K562 (cell line): ENCODE data around the gene TEP1. TPM values are rescaled to one million over a fixed set of nuclear protein-coding genes. Genes with fewer than 3 reads are reported as not detected.
A peak's percentile ranks its signal among the peaks of the same experiment; 100 is the strongest.

Experiments
- DDX20 ChIP-seq: fragments of 450-650 bp; IDR thresholded peaks from 2 replicates; pipeline ENCODE4 v1.6.1; 2016; ENCODE audit warnings: missing genetic modification characterization, low read depth, mild to moderate bottlenecking, missing compliant biosample characterization, moderate library complexity
- ETV1 ChIP-seq: fragments of 450-650 bp; conservative IDR thresholded peaks from 2 replicates; pipeline ENCODE4 v1.6.1; 2016; ENCODE audit warnings: missing genetic modification characterization, control low read depth, low read depth, missing compliant biosample characterization
- FOS ChIP-seq: IDR thresholded peaks from 3 replicates; pipeline ENCODE4 v1.6.1; 2011; ENCODE audit not compliant: insufficient read length; ENCODE audit errors: extremely low read depth
- FOXJ2 ChIP-seq: fragments of 200-800 bp; sonication (Bioruptor generic); IDR thresholded peaks from 2 replicates; pipeline ENCODE4 v1.6.1; 2016; ENCODE audit warnings: missing genetic modification characterization, missing compliant biosample characterization
- KAT2B ChIP-seq: IDR thresholded peaks from one replicate; pipeline ENCODE4 v1.6.1; 2012; ENCODE audit warnings: low read depth, mild to moderate bottlenecking, control low read depth, inconsistent platforms, low read length, moderate library complexity
- MEF2D ChIP-seq: conservative IDR thresholded peaks from 2 replicates; pipeline ENCODE4 v1.6.1; 2016; ENCODE audit warnings: low read depth, missing genetic modification characterization, missing compliant biosample characterization
- RBM25 ChIP-seq: fragments of 200-400 bp; formaldehyde crosslinking; IDR thresholded peaks from 2 replicates; pipeline ENCODE4 v1.6.1; 2018; ENCODE audit warnings: low read length, low read depth, moderate library complexity; ENCODE audit not compliant: severe bottlenecking
- REST ChIP-seq, 2 experiments: fragments of 450-650 bp; formaldehyde crosslinking in 1 of 2; IDR thresholded peaks; 2 replicates each; pipeline versions ENCODE4 v1.4.0 to v1.6.1; 2014 to 2020; ENCODE audit warnings: mild to moderate bottlenecking in 2 of 2, borderline replicate concordance in 1 of 2, low read depth in 1 of 2
- SMAD4 ChIP-seq: fragments of 250-450 bp; sonication (Bioruptor Pico); conservative IDR thresholded peaks from 2 replicates; pipeline ENCODE4 v1.8.0; 2021; ENCODE audit warnings: inconsistent platforms, mild to moderate bottlenecking, moderate library complexity
- SMARCA4 ChIP-seq: fragments of 450-650 bp; IDR thresholded peaks from 2 replicates; pipeline ENCODE4 v1.6.1; 2016
- TAF7 ChIP-seq: fragments of 450-650 bp; IDR thresholded peaks from 2 replicates; pipeline ENCODE4 v1.6.1; 2016; ENCODE audit warnings: missing genetic modification characterization, missing compliant biosample characterization
- ZBTB17 ChIP-seq: fragments of 450-650 bp; formaldehyde crosslinking; IDR thresholded peaks from 2 replicates; pipeline ENCODE4 v1.4.0; 2020; ENCODE audit warnings: mild to moderate bottlenecking
- ZNF518B ChIP-seq: fragments of 250-450 bp; sonication (Bioruptor Pico); IDR thresholded peaks from 2 replicates; pipeline ENCODE4 v1.5.0; 2021; ENCODE audit warnings: mild to moderate bottlenecking, moderate library complexity
- polyA plus RNA-seq, 8 experiments: library from polyadenylated mRNA; depleted of rRNA in 4 of 8; stranded (reverse) in 5 of 8; unstranded in 3 of 8; fragments of >200 nt; fragmentation: Nextera tagmentation in 2 of 8; fragmentation: Illumina TruSeq in 1 of 8; extraction: Ambion mirVana in 2 of 8; extraction: Trizol in 1 of 8; gene quantifications; 2 replicates each; pipeline versions ENCODE4 v1.2.1 to v1.2.3, GENCODE V29; 2011 to 2014; ENCODE audit warnings: inconsistent platforms in 1 of 8, missing spikeins in 1 of 8
- total RNA-seq, 7 experiments: library from RNA; depleted of rRNA in 6 of 7; stranded (reverse); fragments of >200 nt in 6 of 7; fragmentation: Illumina TruSeq in 2 of 7; extraction: Trizol in 2 of 7; gene quantifications; 2 replicates each; pipeline versions ENCODE4 v1.2.1 to v1.2.3, GENCODE V29; 2011 to 2021; ENCODE audit warnings: low replicate concordance in 1 of 7

TEP1 gene
- total and polyA plus RNA-seq, 9 of the 15 experiments (the other 6 are each of a cell fraction or from before 2014, with no cell fraction given): 1.0 to 12.2 (median 7.1) TPM

- TF ChIP-seq REST (IDR thresholded peaks at IDR 0.05; ENCODE audit: borderline replicate concordance) (peak; percentile 98), REST (CRISPR knock-in tag; IDR thresholded peaks at IDR 0.05; ENCODE audit: low read depth) (no peak), DDX20 (tag) (no peak), FOXJ2 (peak; percentile 41; the same call in 1 of the 2 replicates), KAT2B (peak; percentile 19), ZBTB17 (CRISPR knock-in tag) (peak; percentile 36; the same call in 1 of the 2 replicates), FOS (peak; percentile 88), MEF2D (tag) (0 out of 2 replicates have a peak, but pooled peaks have one; percentile 50), TAF7 (peak; percentile 50; the same call in 1 of the 2 replicates), ZNF518B (CRISPR knock-in tag) (no peak), SMARCA4 (0 out of 2 replicates have a peak, but pooled peaks have one; percentile 20), SMAD4 (CRISPR knock-in tag) (peak; percentile 51), RBM25 (no peak), ETV1 (peak; percentile 75; the same call in 1 of the 2 replicates)
These were observed 41.4 kb upstream of the TEP1 start, which contains the start of the genes APEX1 and OSGEP (continued) for GRCh38 chr14:20454516-20455354.
